HL-60 (cell line): ENCODE data around the gene ZNF652.

Source experiments
- DNase-seq, 2 experiments: peaks; one replicate each; pipeline ENCODE4 v3.0.0-alpha.2; 2010 to 2020; ENCODE audit warnings: low read depth in 1 of 2, low spot score in 1 of 2
- H3K27ac ChIP-seq: fragments of 250-450 bp; sonication (Bioruptor Pico); replicated peaks from 2 replicates; pipeline ENCODE4 v1.5.1; 2020; ENCODE audit warnings: mild to moderate bottlenecking, moderate library complexity
- H3K27me3 ChIP-seq: fragments of 250-450 bp; sonication (Bioruptor Pico); 2 replicates; pipeline ENCODE4 v1.5.1; 2021; ENCODE audit warnings: mild to moderate bottlenecking, moderate library complexity; ENCODE audit not compliant: insufficient read depth, poor library complexity, severe bottlenecking
- H3K4me3 ChIP-seq: replicated peaks from 2 replicates; pipeline ENCODE4 v1.5.1; 2011; ENCODE audit warnings: mild to moderate bottlenecking, control low read depth, low read length; ENCODE audit not compliant: insufficient read depth
- GABPA ChIP-seq: IDR thresholded peaks from 2 replicates; pipeline ENCODE4 v1.6.1; 2012; ENCODE audit warnings: low read depth
- POLR2AphosphoS5 ChIP-seq: IDR thresholded peaks from 2 replicates; pipeline ENCODE4 v1.6.1; 2012; ENCODE audit warnings: low read depth
- SPI1 ChIP-seq: IDR thresholded peaks from 2 replicates; pipeline ENCODE4 v1.6.1; 2012; ENCODE audit warnings: low read depth, mild to moderate bottlenecking, borderline replicate concordance
- TF ChIP-seq, protein P1 (sequence below): IDR thresholded peaks from one replicate; pipeline ENCODE4 v1.5.1; 2011; ENCODE audit warnings: low read length, control low read depth, inconsistent platforms; ENCODE audit not compliant: insufficient read depth
- TF ChIP-seq, protein P2 (sequence below): IDR thresholded peaks from 2 replicates; pipeline ENCODE4 v1.6.1; 2012; ENCODE audit warnings: low read depth; ENCODE audit not compliant: insufficient replicate concordance

ZNF652 gene

DNA sequence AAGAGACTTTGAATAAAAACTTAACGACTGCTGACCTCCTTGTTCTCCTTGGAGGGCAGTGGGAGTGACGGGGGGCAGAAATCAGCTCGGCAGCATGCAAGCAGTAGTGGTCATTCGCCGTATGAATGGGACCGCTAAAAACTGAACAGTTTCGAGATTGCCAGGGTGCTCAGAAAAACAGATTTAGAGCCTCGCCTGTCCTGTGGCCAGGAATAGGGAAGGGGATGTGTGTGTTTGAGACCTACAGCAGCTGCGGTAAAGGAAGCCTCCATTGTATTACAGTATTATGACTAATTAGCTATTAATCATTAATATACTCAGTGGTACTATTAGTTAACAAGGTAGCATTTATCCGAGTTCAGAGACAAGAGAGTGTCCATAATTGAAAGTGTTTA, 670 bp upstream of the ZNF652 start:
- no peak for DNase-seq
- Histone ChIP-seq H3K27me3 (no peaks in the 10 kb centered on the region), H3K4me3 (peak overlapping the region; percentile 82), H3K27ac (peak overlapping the region; percentile 21)
- 0 out of 2 replicates have a peak, but pooled peaks have one; percentile 0 for TF ChIP-seq SPI1
- TF ChIP-seq, protein P1, sequence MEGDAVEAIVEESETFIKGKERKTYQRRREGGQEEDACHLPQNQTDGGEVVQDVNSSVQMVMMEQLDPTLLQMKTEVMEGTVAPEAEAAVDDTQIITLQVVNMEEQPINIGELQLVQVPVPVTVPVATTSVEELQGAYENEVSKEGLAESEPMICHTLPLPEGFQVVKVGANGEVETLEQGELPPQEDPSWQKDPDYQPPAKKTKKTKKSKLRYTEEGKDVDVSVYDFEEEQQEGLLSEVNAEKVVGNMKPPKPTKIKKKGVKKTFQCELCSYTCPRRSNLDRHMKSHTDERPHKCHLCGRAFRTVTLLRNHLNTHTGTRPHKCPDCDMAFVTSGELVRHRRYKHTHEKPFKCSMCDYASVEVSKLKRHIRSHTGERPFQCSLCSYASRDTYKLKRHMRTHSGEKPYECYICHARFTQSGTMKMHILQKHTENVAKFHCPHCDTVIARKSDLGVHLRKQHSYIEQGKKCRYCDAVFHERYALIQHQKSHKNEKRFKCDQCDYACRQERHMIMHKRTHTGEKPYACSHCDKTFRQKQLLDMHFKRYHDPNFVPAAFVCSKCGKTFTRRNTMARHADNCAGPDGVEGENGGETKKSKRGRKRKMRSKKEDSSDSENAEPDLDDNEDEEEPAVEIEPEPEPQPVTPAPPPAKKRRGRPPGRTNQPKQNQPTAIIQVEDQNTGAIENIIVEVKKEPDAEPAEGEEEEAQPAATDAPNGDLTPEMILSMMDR, result no peak

DNA sequence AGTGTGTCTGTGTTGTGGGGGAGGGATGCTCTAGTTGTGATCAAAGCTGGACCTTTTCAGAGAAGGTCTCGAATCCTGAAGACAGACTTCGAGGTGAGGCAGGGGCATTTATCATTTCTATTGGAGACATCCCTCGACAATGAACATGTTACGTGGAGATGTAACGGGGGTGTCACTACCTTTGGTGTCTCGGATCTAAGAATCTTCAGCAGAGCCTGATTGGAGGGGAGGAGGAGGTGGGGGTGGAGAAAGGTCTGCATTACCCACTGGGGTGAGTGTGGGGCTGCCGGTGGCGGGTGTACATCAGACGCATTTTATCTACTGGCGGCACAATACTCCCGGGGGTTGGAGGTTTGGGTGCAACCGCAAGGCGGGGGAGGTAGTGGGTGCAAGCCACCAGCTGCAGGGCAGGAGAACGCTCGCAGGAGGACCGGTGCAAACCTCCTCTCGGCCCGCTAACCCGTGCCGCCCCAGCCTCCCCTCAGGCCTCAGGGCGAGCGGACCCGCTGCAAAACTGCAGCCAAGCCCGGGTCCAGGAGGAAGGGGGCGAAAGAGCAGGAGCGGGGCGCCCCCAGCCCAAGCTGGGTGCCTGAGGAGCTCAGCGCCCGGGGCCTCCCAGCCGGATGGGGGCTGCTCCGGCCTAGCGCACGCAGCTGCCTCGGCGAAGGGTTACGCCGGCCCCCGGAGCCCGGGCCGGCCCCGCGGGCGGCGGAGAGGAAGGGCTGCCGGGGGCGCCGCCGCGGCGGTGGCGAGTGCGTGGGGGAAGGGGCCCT, 735 bp downstream of the ZNF652 start:
- DNase-seq, result peak; percentile 57 to 93
- Histone ChIP-seq H3K27ac (peak overlapping the region; percentile 88), H3K4me3 (peak overlapping the region; percentile 82), H3K27me3 (no peaks in the 10 kb centered on the region)
- TF ChIP-seq POLR2AphosphoS5, result peak; percentile 94
- peak; percentile 32; the same call in 1 of the 2 replicates for TF ChIP-seq GABPA
- TF ChIP-seq, protein P1, result no peak
- TF ChIP-seq SPI1, result no peak; the same call in 1 of the 2 replicates

DNA sequence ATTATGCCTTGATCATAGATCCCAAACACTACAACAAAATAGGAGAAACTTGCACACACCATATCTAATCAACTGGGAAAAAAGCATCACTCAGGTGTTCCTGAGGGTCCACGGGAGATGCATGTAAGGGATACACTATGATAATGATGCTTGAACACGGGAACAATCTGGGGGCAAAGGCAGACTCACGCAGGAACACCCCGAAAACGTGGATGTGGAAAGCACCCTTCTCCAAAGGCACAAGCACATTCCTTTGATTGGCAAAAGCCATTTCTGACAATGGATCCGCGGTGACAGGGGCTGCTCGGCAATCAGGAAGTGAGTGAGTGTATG, 1.3 kb downstream of the ZNF652 start:
- TF ChIP-seq, protein P2, sequence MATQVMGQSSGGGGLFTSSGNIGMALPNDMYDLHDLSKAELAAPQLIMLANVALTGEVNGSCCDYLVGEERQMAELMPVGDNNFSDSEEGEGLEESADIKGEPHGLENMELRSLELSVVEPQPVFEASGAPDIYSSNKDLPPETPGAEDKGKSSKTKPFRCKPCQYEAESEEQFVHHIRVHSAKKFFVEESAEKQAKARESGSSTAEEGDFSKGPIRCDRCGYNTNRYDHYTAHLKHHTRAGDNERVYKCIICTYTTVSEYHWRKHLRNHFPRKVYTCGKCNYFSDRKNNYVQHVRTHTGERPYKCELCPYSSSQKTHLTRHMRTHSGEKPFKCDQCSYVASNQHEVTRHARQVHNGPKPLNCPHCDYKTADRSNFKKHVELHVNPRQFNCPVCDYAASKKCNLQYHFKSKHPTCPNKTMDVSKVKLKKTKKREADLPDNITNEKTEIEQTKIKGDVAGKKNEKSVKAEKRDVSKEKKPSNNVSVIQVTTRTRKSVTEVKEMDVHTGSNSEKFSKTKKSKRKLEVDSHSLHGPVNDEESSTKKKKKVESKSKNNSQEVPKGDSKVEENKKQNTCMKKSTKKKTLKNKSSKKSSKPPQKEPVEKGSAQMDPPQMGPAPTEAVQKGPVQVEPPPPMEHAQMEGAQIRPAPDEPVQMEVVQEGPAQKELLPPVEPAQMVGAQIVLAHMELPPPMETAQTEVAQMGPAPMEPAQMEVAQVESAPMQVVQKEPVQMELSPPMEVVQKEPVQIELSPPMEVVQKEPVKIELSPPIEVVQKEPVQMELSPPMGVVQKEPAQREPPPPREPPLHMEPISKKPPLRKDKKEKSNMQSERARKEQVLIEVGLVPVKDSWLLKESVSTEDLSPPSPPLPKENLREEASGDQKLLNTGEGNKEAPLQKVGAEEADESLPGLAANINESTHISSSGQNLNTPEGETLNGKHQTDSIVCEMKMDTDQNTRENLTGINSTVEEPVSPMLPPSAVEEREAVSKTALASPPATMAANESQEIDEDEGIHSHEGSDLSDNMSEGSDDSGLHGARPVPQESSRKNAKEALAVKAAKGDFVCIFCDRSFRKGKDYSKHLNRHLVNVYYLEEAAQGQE, result no peak
- TF ChIP-seq, protein P1, result no peak
- TF ChIP-seq SPI1, result 0 out of 2 replicates have a peak, but pooled peaks have one; percentile 28
- TF ChIP-seq GABPA, result no peak
- no peak for TF ChIP-seq POLR2AphosphoS5
- DNase-seq, result no peak
- Histone ChIP-seq H3K4me3 (peak overlapping the region; percentile 82), H3K27me3 (no peaks in the 10 kb centered on the region), H3K27ac (peak overlapping the region; percentile 88)

DNA sequence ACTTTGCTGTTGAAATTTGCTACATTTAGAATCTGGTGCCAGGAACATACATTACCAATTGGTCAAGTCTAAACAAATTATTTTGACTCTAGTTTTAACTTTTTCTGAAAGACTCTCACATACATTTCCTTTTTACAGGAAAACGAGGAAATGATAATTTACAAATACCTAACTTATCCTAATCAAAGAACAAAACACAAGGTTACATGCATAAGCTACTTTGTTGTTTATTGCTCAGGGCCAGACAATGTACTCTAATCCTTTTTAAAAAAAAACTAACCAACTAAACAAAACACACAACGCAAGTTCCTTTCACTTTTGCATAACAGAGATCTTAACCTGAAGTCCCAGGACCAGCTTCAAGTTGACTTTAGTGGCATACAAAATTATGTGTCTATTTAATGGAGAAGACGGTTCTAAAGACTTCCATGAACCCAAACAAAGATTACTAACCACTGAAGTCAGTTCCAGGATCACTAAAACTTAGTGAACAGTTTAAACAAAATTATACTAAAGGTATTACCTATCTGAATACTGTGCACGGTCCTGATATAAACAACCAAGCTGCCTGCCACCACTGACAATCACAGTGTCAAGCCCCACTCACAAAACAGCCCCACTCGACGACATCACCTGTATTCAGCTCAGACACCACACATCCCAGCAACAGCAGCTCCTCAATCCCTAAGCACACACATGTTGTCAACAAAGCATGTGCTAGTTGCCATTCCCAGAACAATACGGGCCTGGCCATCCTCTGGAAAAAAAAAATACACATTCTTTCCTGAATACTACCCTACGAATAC, 1.9 kb downstream of the ZNF652 start:
- Histone ChIP-seq H3K4me3 (peak overlapping the region; percentile 82), H3K27me3 (no peaks in the 10 kb centered on the region), H3K27ac (0 out of 2 replicates have a peak overlapping the region, but pooled peaks have one; percentile 13)
- TF ChIP-seq, protein P1, result no peak
- TF ChIP-seq, protein P2, result no peak
- no peak for TF ChIP-seq SPI1
- TF ChIP-seq POLR2AphosphoS5, result no peak
- TF ChIP-seq GABPA, result no peak
- DNase-seq, result no peak
